Measurements from ENCODE around the gene CD53. TPM values are rescaled to one million over a fixed set of nuclear protein-coding genes. Genes with fewer than 3 reads are reported as not detected.

The CD53 gene
- total RNA-seq, 1 experiment from 2014 or later = 0.96 TPM

- Histone ChIP-seq H3K27me3 (ENCODE audit: insufficient read depth, low read length) (no peaks in the 10 kb centered on the region; the same call in 1 of the 2 replicates), H3K9ac (ENCODE audit: low read length) (no peak overlapping the region), H2AFZ (ENCODE audit: low read depth, low read length, poor library complexity, severe bottlenecking) (no peak overlapping the region), H3K9me3 (ENCODE audit: control insufficient read depth in 1 of 2, insufficient read depth in 1 of 2, low read depth in 1 of 2, low read length in 2 of 2) (no peaks in the 10 kb centered on the region), H3K4me1 (ENCODE audit: control insufficient read depth in 1 of 2, insufficient read depth in 2 of 2, low read length in 2 of 2) (peaks cover 4 to 11% of the 10 kb centered on the region in 2 experiments; a peak in 3 of 4 replicates), H4K20me1 (ENCODE audit: insufficient read depth) (no peaks in the 10 kb centered on the region), H3K36me3 (ENCODE audit: control insufficient read depth in 1 of 2, insufficient read depth in 2 of 2, low read length in 2 of 2) (no peaks in the 10 kb centered on the region), H3K4me2 (ENCODE audit: low read length) (no peak overlapping the region), H3K9me2 (ENCODE audit: insufficient read depth) (no peaks in the 10 kb centered on the region), H3K4me3 (replicated peaks in 1 of 2; ENCODE audit: low read depth in 1 of 2, low read length in 2 of 2) (no peak overlapping the region), H3K79me2 (ENCODE audit: insufficient read depth, low read length) (no peaks in the 10 kb centered on the region), H3K27ac (ENCODE audit: low read depth, low read length) (no peak overlapping the region)
- intact Hi-C loops (cut with micrococcal nuclease) = no loop called here
- POLR2A ChIA-PET = no interaction called here
- no peak for ATAC-seq
- TF ChIP-seq RAD21 (IDR thresholded peaks at IDR 0.05; ENCODE audit: low read depth) = no peak
- no peak for TF ChIP-seq CBX3 (IDR thresholded peaks at IDR 0.05; ENCODE audit: low read depth)
- no peak for TF ChIP-seq CTCF (IDR thresholded peaks at IDR 0.05 in 2 of 3, conservative IDR thresholded peaks at IDR 0.05 in 1 of 3; ENCODE audit: borderline replicate concordance in 1 of 3, insufficient read depth in 1 of 3, low read depth in 2 of 3, low read length in 2 of 3)
- no peak for TF ChIP-seq SP1 (IDR thresholded peaks at IDR 0.05; ENCODE audit: low read depth)
- no peak for TF ChIP-seq ATF3 (IDR thresholded peaks at IDR 0.05)
- no peak for TF ChIP-seq REST (IDR thresholded peaks at IDR 0.05; ENCODE audit: low read depth)
- TF ChIP-seq EZH2 (IDR thresholded peaks at IDR 0.05) = no peak
- TF ChIP-seq YY1 (IDR thresholded peaks at IDR 0.05; ENCODE audit: extremely low read depth, insufficient replicate concordance, low read depth, low read length) = no peak
- no peak for TF ChIP-seq POLR2AphosphoS5 (IDR thresholded peaks at IDR 0.05; ENCODE audit: low read depth, low read length)
- no peak for TF ChIP-seq ELF1 (IDR thresholded peaks at IDR 0.05; ENCODE audit: borderline replicate concordance, low read depth)
- TF ChIP-seq ZFX (IDR thresholded peaks at IDR 0.05) = no peak
- no peak for TF ChIP-seq SRF (IDR thresholded peaks at IDR 0.05; ENCODE audit: low read depth)
- TF ChIP-seq ZBTB33 (IDR thresholded peaks at IDR 0.05; ENCODE audit: extremely low read depth, insufficient replicate concordance, low read length) = no peak
- TF ChIP-seq MAX (IDR thresholded peaks at IDR 0.05) = no peak
- TF ChIP-seq CEBPB (IDR thresholded peaks at IDR 0.05; ENCODE audit: low read depth) = no peak
- TF ChIP-seq SIN3A (IDR thresholded peaks at IDR 0.05; ENCODE audit: low read depth) = no peak
- no peak for TF ChIP-seq FOSL1 (IDR thresholded peaks at IDR 0.05; ENCODE audit: low read depth)
- no peak for TF ChIP-seq TCF7L2 (IDR thresholded peaks at IDR 0.05; ENCODE audit: borderline replicate concordance, extremely low read depth, insufficient read depth, insufficient read length)
- TF ChIP-seq EZH2phosphoT487 (IDR thresholded peaks at IDR 0.05; ENCODE audit: borderline replicate concordance) = no peak
- no TSS peak for BruUV-seq (replicated peaks)
- RAD21 ChIA-PET (ENCODE audit: low non-redundant PET in 1 of 2, low total read pairs in 2 of 2, uncharacterized antibody in 2 of 2, unreplicated experiment in 2 of 2) = no interaction called here
- CTCF ChIA-PET = no interaction called here
- DNase-seq (ENCODE audit: low read depth, low spot score) = no peak
Measured at GRCh38 chr1:110876748-110877341, 3.9 kb downstream of the CD53 start.

All from HCT116 (cell line).